GM23338 (cell line): Measurements from ENCODE around the gene KRT8. TPM values are rescaled to one million over a fixed set of nuclear protein-coding genes. Genes with fewer than 3 reads are reported as not detected.

Experiments
- ATAC-seq: fragments of 200-7000 bp; cut with Tn5 transposase; 3 replicates; pipeline ENCODE4 v1.9.1; 2020
- DNase-seq: peaks from one replicate; pipeline ENCODE4 v3.0.0-alpha.2; 2015; ENCODE audit warnings: low spot score
- H2AFZ ChIP-seq: fragments of 200-600 bp; sonication (generic); 2 replicates; pipeline ENCODE4 v1.8.0; 2016; ENCODE audit warnings: antibody characterized with exemption, mild to moderate bottlenecking, moderate library complexity
- H3F3A ChIP-seq: fragments of 200-600 bp; sonication (generic); replicated peaks from 2 replicates; pipeline ENCODE4 v1.8.0; 2017; ENCODE audit warnings: antibody characterized with exemption, mixed run types, low read depth
- H3K27ac ChIP-seq: fragments of 200-600 bp; sonication (generic); 2 replicates; pipeline ENCODE4 v1.6.1; 2016; ENCODE audit warnings: low read depth
- H3K27me3 ChIP-seq: fragments of 200-600 bp; sonication (generic); 2 replicates; pipeline ENCODE4 v1.8.0; 2016; ENCODE audit warnings: mild to moderate bottlenecking, mixed run types, moderate library complexity; ENCODE audit not compliant: insufficient read depth
- H3K36me3 ChIP-seq: fragments of 200-600 bp; sonication (generic); 2 replicates; pipeline ENCODE4 v1.8.0; 2016; ENCODE audit warnings: mild to moderate bottlenecking; ENCODE audit not compliant: insufficient read depth
- H3K4me1 ChIP-seq: fragments of 200-600 bp; sonication (generic); 2 replicates; pipeline ENCODE4 v1.8.0; 2016; ENCODE audit warnings: mild to moderate bottlenecking, moderate library complexity; ENCODE audit not compliant: insufficient read depth
- H3K4me2 ChIP-seq: fragments of 200-600 bp; sonication (generic); 2 replicates; pipeline ENCODE4 v1.7.1; 2017; ENCODE audit warnings: mixed run types
- H3K4me3 ChIP-seq: fragments of 200-600 bp; sonication (generic); 2 replicates; pipeline ENCODE4 v1.6.1; 2016; ENCODE audit warnings: mixed run types
- H3K79me2 ChIP-seq: fragments of 200-600 bp; sonication (generic); replicated peaks from 2 replicates; pipeline ENCODE4 v1.8.0; 2017; ENCODE audit warnings: mild to moderate bottlenecking; ENCODE audit not compliant: insufficient read depth
- H3K9me2 ChIP-seq: fragments of 200-600 bp; sonication (generic); 2 replicates; pipeline ENCODE4 v1.8.0; 2017; ENCODE audit not compliant: insufficient read depth
- H4K20me1 ChIP-seq: fragments of 200-600 bp; sonication (generic); replicated peaks from 2 replicates; pipeline ENCODE4 v1.8.0; 2017; ENCODE audit warnings: mild to moderate bottlenecking; ENCODE audit not compliant: insufficient read depth
- H3K27ac Mint-ChIP-seq: 2 replicates; pipeline ENCODE4 v1.8.0; 2020; ENCODE audit warnings: inconsistent platforms, mild to moderate bottlenecking, moderate library complexity, mixed read lengths
- H3K27me3 Mint-ChIP-seq: 3 replicates; pipeline ENCODE4 v1.8.0; 2022; ENCODE audit warnings: low read depth, mild to moderate bottlenecking, moderate library complexity, mixed read lengths, inconsistent platforms; ENCODE audit not compliant: insufficient read depth, poor library complexity
- H3K36me3 Mint-ChIP-seq: 3 replicates; pipeline ENCODE4 v1.8.0; 2021; ENCODE audit warnings: low read depth, mild to moderate bottlenecking, inconsistent platforms, moderate library complexity, mixed read lengths
- H3K4me1 Mint-ChIP-seq: 3 replicates; pipeline ENCODE4 v1.8.0; 2020; ENCODE audit warnings: mild to moderate bottlenecking, inconsistent platforms, mixed read lengths
- H3K4me3 Mint-ChIP-seq: 3 replicates; pipeline ENCODE4 v1.8.0; 2021; ENCODE audit warnings: moderate library complexity, mild to moderate bottlenecking, inconsistent platforms, mixed read lengths
- H3K9me3 Mint-ChIP-seq: 3 replicates; pipeline ENCODE4 v1.8.0; 2020; ENCODE audit warnings: moderate library complexity, mild to moderate bottlenecking, inconsistent platforms, mixed read lengths
- CREB1 ChIP-seq: fragments of 250-450 bp; sonication (Bioruptor Pico); IDR thresholded peaks from 2 replicates; pipeline ENCODE4 v1.5.0; 2020; ENCODE audit warnings: low read depth, mild to moderate bottlenecking, moderate library complexity
- EZH2 ChIP-seq: fragments of 200-600 bp; sonication (generic); IDR thresholded peaks from one replicate; pipeline ENCODE4 v1.8.0; 2017; ENCODE audit warnings: antibody characterized with exemption, mild to moderate bottlenecking, low read depth; ENCODE audit not compliant: unreplicated experiment
- EZH2phosphoT487 ChIP-seq: fragments of 200-600 bp; sonication (generic); IDR thresholded peaks from one replicate; pipeline ENCODE4 v1.8.1; 2018; ENCODE audit warnings: antibody characterized with exemption; ENCODE audit not compliant: unreplicated experiment
- JUNB ChIP-seq: IDR thresholded peaks from one replicate; pipeline ENCODE4 v1.6.1; 2016; ENCODE audit warnings: antibody characterized with exemption; ENCODE audit not compliant: unreplicated experiment
- NANOG ChIP-seq: IDR thresholded peaks from 2 replicates; pipeline ENCODE4 v1.6.1; 2016; ENCODE audit warnings: antibody characterized with exemption, borderline replicate concordance
- POLR2AphosphoS5 ChIP-seq: IDR thresholded peaks from 2 replicates; pipeline ENCODE4 v1.6.1; 2016; ENCODE audit warnings: antibody characterized with exemption, low read depth
- STAT1 ChIP-seq: IDR thresholded peaks from one replicate; pipeline ENCODE4 v1.6.1; 2016; ENCODE audit warnings: antibody characterized with exemption; ENCODE audit not compliant: unreplicated experiment
- ZNF114 ChIP-seq: fragments of 250-450 bp; sonication (Bioruptor Pico); IDR thresholded peaks from 2 replicates; pipeline ENCODE4 v1.5.0; 2020; ENCODE audit warnings: mild to moderate bottlenecking, moderate library complexity
- ZNF331 ChIP-seq: fragments of 250-450 bp; sonication (Bioruptor Pico); IDR thresholded peaks from 2 replicates; pipeline ENCODE4 v1.5.0; 2020; ENCODE audit warnings: low read depth, mild to moderate bottlenecking, moderate library complexity
- polyA plus RNA-seq: library from polyadenylated mRNA; unstranded; fragments of >200 nt; fragmentation: Nextera tagmentation; extraction: Ambion mirVana; gene quantifications from 2 replicates; pipeline ENCODE4 v1.2.1, GENCODE V29; 2016
- total RNA-seq: library from RNA; depleted of rRNA; stranded (reverse); fragments of >200 nt; shearing (Covaris generic); gene quantifications from 2 replicates; pipeline ENCODE4 v1.2.3, GENCODE V29; 2014
- TF ChIP-seq, protein P1 (sequence below): fragments of 250-450 bp; sonication (Bioruptor Pico); IDR thresholded peaks from 2 replicates; pipeline ENCODE4 v1.5.0; 2020; ENCODE audit warnings: mild to moderate bottlenecking, moderate library complexity
- TF ChIP-seq, protein P2 (sequence below), 2 experiments: fragments of 200-600 bp in 1 of 2; sonication (generic) in 1 of 2; conservative IDR thresholded peaks; 2 replicates each; pipeline versions ENCODE4 v1.5.1 to v1.6.1; 2016 to 2017; ENCODE audit warnings: antibody characterized with exemption in 2 of 2, low read depth in 2 of 2, mild to moderate bottlenecking in 2 of 2, moderate library complexity in 1 of 2
- TF ChIP-seq, protein P3 (sequence below): IDR thresholded peaks from 2 replicates; pipeline ENCODE4 v1.6.1; 2016; ENCODE audit warnings: antibody characterized with exemption
- TF ChIP-seq, protein P4 (sequence below): IDR thresholded peaks from one replicate; pipeline ENCODE4 v1.6.1; 2018; ENCODE audit warnings: antibody characterized with exemption; ENCODE audit not compliant: unreplicated experiment

The KRT8 gene
- total and polyA plus RNA-seq, 2 experiments from 2014 or later: 250 to 322 TPM

DNA sequence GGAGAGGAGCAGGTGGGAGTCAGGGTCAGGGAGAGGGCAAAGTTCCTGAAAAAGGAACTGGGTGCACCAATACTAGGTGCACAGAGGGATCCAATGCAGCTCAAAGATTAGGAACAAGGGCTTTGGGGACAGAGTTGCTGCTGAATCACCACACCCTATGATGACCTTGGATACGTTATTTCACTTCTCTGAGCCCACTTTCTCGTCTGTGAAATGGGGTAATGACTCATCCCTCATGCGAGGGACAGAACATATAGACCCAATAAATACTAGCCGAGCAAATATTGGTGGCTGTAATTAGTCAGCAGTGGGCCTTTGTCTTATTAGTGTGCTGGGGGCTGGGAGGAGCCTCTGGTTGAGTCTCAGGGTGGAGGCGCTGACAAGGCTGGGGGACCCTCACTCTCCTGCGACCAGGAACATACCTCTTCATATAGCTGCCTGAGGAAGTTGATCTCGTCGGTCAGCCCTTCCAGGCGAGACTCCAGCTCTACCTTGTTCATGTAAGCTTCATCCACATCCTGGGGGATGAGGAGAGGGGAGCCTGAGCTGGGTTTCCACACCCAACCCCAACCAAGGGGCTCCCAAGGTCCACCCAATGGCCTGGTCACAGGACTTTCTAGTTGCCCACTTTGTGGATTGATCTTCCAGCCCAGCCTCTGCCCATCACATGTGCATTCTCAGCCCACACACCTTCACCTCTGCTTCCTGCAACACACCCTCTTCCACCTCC is 4.5 kb downstream of the KRT8 start:
- ATAC-seq (no peak), DNase-seq (no peak)
- Mint-ChIP-seq H3K27me3 (peaks cover 18% of the 10 kb centered on the region), H3K4me1 (peaks cover 6% of the 10 kb centered on the region), H3K9me3 (no peaks in the 10 kb centered on the region), H3K36me3 (peaks cover 64% of the 10 kb centered on the region), H3K27ac (no peak overlapping the region), H3K4me3 (no peak overlapping the region; the same call in 2 of the 3 replicates)
- Histone ChIP-seq H3K27ac (no peak overlapping the region), H3K27me3 (no peaks in the 10 kb centered on the region), H3K79me2 (peaks cover 25% of the 10 kb centered on the region), H3K4me3 (no peak overlapping the region), H3K4me2 (no peak overlapping the region), H3K36me3 (peaks cover 26% of the 10 kb centered on the region), H3K9me2 (no peaks in the 10 kb centered on the region), H3F3A (0 out of 2 replicates have a peak, but pooled peaks cover 11% of the 10 kb centered on the region), H2AFZ (no peak overlapping the region), H4K20me1 (peaks cover 20% of the 10 kb centered on the region), H3K4me1 (peaks cover 13% of the 10 kb centered on the region; the same call in 1 of the 2 replicates)
- TF ChIP-seq, protein P1, sequence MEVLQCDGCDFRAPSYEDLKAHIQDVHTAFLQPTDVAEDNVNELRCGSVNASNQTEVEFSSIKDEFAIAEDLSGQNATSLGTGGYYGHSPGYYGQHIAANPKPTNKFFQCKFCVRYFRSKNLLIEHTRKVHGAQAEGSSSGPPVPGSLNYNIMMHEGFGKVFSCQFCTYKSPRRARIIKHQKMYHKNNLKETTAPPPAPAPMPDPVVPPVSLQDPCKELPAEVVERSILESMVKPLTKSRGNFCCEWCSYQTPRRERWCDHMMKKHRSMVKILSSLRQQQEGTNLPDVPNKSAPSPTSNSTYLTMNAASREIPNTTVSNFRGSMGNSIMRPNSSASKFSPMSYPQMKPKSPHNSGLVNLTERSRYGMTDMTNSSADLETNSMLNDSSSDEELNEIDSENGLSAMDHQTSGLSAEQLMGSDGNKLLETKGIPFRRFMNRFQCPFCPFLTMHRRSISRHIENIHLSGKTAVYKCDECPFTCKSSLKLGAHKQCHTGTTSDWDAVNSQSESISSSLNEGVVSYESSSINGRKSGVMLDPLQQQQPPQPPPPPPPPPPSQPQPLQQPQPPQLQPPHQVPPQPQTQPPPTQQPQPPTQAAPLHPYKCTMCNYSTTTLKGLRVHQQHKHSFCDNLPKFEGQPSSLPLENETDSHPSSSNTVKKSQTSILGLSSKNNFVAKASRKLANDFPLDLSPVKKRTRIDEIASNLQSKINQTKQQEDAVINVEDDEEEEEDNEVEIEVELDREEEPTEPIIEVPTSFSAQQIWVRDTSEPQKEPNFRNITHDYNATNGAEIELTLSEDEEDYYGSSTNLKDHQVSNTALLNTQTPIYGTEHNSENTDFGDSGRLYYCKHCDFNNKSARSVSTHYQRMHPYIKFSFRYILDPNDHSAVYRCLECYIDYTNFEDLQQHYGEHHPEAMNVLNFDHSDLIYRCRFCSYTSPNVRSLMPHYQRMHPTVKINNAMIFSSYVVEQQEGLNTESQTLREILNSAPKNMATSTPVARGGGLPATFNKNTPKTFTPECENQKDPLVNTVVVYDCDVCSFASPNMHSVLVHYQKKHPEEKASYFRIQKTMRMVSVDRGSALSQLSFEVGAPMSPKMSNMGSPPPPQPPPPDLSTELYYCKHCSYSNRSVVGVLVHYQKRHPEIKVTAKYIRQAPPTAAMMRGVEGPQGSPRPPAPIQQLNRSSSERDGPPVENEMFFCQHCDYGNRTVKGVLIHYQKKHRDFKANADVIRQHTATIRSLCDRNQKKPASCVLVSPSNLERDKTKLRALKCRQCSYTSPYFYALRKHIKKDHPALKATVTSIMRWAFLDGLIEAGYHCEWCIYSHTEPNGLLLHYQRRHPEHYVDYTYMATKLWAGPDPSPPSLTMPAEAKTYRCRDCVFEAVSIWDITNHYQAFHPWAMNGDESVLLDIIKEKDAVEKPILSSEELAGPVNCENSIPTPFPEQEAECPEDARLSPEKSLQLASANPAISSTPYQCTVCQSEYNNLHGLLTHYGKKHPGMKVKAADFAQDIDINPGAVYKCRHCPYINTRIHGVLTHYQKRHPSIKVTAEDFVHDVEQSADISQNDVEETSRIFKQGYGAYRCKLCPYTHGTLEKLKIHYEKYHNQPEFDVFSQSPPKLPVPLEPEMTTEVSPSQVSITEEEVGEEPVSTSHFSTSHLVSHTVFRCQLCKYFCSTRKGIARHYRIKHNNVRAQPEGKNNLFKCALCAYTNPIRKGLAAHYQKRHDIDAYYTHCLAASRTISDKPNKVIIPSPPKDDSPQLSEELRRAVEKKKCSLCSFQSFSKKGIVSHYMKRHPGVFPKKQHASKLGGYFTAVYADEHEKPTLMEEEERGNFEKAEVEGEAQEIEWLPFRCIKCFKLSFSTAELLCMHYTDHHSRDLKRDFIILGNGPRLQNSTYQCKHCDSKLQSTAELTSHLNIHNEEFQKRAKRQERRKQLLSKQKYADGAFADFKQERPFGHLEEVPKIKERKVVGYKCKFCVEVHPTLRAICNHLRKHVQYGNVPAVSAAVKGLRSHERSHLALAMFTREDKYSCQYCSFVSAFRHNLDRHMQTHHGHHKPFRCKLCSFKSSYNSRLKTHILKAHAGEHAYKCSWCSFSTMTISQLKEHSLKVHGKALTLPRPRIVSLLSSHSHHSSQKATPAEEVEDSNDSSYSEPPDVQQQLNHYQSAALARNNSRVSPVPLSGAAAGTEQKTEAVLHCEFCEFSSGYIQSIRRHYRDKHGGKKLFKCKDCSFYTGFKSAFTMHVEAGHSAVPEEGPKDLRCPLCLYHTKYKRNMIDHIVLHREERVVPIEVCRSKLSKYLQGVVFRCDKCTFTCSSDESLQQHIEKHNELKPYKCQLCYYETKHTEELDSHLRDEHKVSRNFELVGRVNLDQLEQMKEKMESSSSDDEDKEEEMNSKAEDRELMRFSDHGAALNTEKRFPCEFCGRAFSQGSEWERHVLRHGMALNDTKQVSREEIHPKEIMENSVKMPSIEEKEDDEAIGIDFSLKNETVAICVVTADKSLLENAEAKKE (CRISPR knock-in tag): no peak
- TF ChIP-seq JUNB: no peak
- no peak for TF ChIP-seq EZH2phosphoT487
- TF ChIP-seq EZH2: no peak
- no peak for TF ChIP-seq ZNF331 (CRISPR knock-in tag)
- TF ChIP-seq STAT1: no peak
- TF ChIP-seq POLR2AphosphoS5: no peak
- TF ChIP-seq, protein P2, sequence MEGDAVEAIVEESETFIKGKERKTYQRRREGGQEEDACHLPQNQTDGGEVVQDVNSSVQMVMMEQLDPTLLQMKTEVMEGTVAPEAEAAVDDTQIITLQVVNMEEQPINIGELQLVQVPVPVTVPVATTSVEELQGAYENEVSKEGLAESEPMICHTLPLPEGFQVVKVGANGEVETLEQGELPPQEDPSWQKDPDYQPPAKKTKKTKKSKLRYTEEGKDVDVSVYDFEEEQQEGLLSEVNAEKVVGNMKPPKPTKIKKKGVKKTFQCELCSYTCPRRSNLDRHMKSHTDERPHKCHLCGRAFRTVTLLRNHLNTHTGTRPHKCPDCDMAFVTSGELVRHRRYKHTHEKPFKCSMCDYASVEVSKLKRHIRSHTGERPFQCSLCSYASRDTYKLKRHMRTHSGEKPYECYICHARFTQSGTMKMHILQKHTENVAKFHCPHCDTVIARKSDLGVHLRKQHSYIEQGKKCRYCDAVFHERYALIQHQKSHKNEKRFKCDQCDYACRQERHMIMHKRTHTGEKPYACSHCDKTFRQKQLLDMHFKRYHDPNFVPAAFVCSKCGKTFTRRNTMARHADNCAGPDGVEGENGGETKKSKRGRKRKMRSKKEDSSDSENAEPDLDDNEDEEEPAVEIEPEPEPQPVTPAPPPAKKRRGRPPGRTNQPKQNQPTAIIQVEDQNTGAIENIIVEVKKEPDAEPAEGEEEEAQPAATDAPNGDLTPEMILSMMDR (conservative IDR thresholded peaks at IDR 0.05; ENCODE audit: low read depth in 2 of 2): no peak
- no peak for TF ChIP-seq NANOG
- no peak for TF ChIP-seq ZNF114 (CRISPR knock-in tag)
- TF ChIP-seq, protein P3, sequence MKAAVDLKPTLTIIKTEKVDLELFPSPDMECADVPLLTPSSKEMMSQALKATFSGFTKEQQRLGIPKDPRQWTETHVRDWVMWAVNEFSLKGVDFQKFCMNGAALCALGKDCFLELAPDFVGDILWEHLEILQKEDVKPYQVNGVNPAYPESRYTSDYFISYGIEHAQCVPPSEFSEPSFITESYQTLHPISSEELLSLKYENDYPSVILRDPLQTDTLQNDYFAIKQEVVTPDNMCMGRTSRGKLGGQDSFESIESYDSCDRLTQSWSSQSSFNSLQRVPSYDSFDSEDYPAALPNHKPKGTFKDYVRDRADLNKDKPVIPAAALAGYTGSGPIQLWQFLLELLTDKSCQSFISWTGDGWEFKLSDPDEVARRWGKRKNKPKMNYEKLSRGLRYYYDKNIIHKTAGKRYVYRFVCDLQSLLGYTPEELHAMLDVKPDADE: no peak
- no peak for TF ChIP-seq CREB1 (CRISPR knock-in tag)
- TF ChIP-seq, protein P4, sequence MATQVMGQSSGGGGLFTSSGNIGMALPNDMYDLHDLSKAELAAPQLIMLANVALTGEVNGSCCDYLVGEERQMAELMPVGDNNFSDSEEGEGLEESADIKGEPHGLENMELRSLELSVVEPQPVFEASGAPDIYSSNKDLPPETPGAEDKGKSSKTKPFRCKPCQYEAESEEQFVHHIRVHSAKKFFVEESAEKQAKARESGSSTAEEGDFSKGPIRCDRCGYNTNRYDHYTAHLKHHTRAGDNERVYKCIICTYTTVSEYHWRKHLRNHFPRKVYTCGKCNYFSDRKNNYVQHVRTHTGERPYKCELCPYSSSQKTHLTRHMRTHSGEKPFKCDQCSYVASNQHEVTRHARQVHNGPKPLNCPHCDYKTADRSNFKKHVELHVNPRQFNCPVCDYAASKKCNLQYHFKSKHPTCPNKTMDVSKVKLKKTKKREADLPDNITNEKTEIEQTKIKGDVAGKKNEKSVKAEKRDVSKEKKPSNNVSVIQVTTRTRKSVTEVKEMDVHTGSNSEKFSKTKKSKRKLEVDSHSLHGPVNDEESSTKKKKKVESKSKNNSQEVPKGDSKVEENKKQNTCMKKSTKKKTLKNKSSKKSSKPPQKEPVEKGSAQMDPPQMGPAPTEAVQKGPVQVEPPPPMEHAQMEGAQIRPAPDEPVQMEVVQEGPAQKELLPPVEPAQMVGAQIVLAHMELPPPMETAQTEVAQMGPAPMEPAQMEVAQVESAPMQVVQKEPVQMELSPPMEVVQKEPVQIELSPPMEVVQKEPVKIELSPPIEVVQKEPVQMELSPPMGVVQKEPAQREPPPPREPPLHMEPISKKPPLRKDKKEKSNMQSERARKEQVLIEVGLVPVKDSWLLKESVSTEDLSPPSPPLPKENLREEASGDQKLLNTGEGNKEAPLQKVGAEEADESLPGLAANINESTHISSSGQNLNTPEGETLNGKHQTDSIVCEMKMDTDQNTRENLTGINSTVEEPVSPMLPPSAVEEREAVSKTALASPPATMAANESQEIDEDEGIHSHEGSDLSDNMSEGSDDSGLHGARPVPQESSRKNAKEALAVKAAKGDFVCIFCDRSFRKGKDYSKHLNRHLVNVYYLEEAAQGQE: no peak
